ENCODE data around the gene ODAD2. TPM values are rescaled to one million over a fixed set of nuclear protein-coding genes. Genes with fewer than 3 reads are reported as not detected.
A peak's percentile ranks its signal among the peaks of the same experiment; 100 is the strongest.

Gene ODAD2
- total RNA-seq (0.44 TPM), polyA plus RNA-seq (ENCODE audit: insufficient read depth, low read depth, low replicate concordance) (0.28 TPM)
- long read RNA-seq, donor 1 = 0 reads
- long read RNA-seq, donor 2 = 0 reads
- long read RNA-seq, donor 3 = 0 reads
- long read RNA-seq, donor 4 = 0 reads
- long read RNA-seq, donor 5 = 0 reads
- long read RNA-seq, donor 6 = 0 reads
- long read RNA-seq, donor 7 = 0 reads
- long read RNA-seq, donor 8 = 0 reads
- long read RNA-seq, donor 9 = 0 reads
- long read RNA-seq, donor 10 = 0 reads

- intact Hi-C loops (cut with DNase I) = no loop called here
- Histone ChIP-seq H3K4me1 (ENCODE audit: control insufficient read depth in 2 of 3, insufficient read depth in 2 of 3, low read depth in 1 of 3, low read length in 3 of 3) (peaks cover 0 to 2% (median 0%) of the 10 kb centered on the region in 3 donors), H3K27me3 (ENCODE audit: control insufficient read depth, insufficient read depth, low read length) (no peaks in the 10 kb centered on the region), H3K4me3 (ENCODE audit: low read length in 3 of 3) (peak within 1 kb of the TSS; percentile 44 to 63 (median 51)), H3K36me3 (ENCODE audit: control insufficient read depth in 2 of 3, insufficient read depth in 3 of 3, low read length in 3 of 3) (no peaks in the 10 kb centered on the region), H3K9ac (ENCODE audit: low read length in 3 of 3) (peak within 1 kb of the TSS in 1 of 3 donors; percentile 19), H3K9me3 (ENCODE audit: control insufficient read depth in 2 of 3, insufficient read depth in 1 of 3, low read length in 3 of 3) (peaks cover 0 to 2% (median 0%) of the 10 kb centered on the region in 3 donors), H3K27ac (ENCODE audit: low read depth in 2 of 2, low read length in 2 of 2) (no peak within 1 kb of the TSS)
- TF ChIP-seq CTCF (IDR thresholded peaks at IDR 0.05; ENCODE audit: borderline replicate concordance, extremely low read depth, insufficient read depth) = no peak
- FAIRE-seq (no peak), DNase-seq (peak in 1 of 5 donors; percentile 68)
These were observed at the start of gene ODAD2 for GRCh38 chr10:27998954-27999275. ODAD2 (minus strand) TSS chr10:27999079; CDS start chr10:27995142, 3,937 bp downstream.

- Histone ChIP-seq H3K27ac (ENCODE audit: low read depth in 2 of 2, low read length in 2 of 2) (no peak overlapping the region), H3K4me3 (ENCODE audit: low read length in 3 of 3) (no peak overlapping the region), H3K4me1 (ENCODE audit: control insufficient read depth in 2 of 3, insufficient read depth in 2 of 3, low read depth in 1 of 3, low read length in 3 of 3) (no peaks in the 10 kb centered on the region), H3K9ac (ENCODE audit: low read length in 3 of 3) (no peak overlapping the region), H3K9me3 (ENCODE audit: control insufficient read depth in 2 of 3, insufficient read depth in 1 of 3, low read length in 3 of 3) (no peaks in the 10 kb centered on the region), H3K27me3 (ENCODE audit: control insufficient read depth, insufficient read depth, low read length) (no peaks in the 10 kb centered on the region), H3K36me3 (ENCODE audit: control insufficient read depth in 2 of 3, insufficient read depth in 3 of 3, low read length in 3 of 3) (no peaks in the 10 kb centered on the region)
- intact Hi-C loops (cut with DNase I) = no loop called here
- DNase-seq (no peak), FAIRE-seq (no peak)
- no peak for TF ChIP-seq CTCF (IDR thresholded peaks at IDR 0.05; ENCODE audit: borderline replicate concordance, extremely low read depth, insufficient read depth)
These were observed 48.2 kb upstream of the ODAD2 start for GRCh38 chr10:28047061-28047460.

- intact Hi-C loops (cut with DNase I) = no loop called here
- no peak for TF ChIP-seq CTCF (IDR thresholded peaks at IDR 0.05; ENCODE audit: borderline replicate concordance, extremely low read depth, insufficient read depth)
These were observed 47.7 kb upstream of the ODAD2 start for GRCh38 chr10:28046579-28046978.

GRCh38 chr10:28043941-28044340 is 45.1 kb upstream of the ODAD2 start:
- intact Hi-C loops (cut with DNase I) = no loop called here
- H3K4me3 ChIP-seq (ENCODE audit: low read length in 3 of 3) = no peak overlapping the region
- FAIRE-seq = no peak
- no peaks in the 10 kb centered on the region for H3K9me3 ChIP-seq (ENCODE audit: control insufficient read depth in 2 of 3, insufficient read depth in 1 of 3, low read length in 3 of 3)
- TF ChIP-seq CTCF (IDR thresholded peaks at IDR 0.05; ENCODE audit: borderline replicate concordance, extremely low read depth, insufficient read depth) = no peak
- H3K36me3 ChIP-seq (ENCODE audit: control insufficient read depth in 2 of 3, insufficient read depth in 3 of 3, low read length in 3 of 3) = no peaks in the 10 kb centered on the region
- no peaks in the 10 kb centered on the region for H3K27me3 ChIP-seq (ENCODE audit: control insufficient read depth, insufficient read depth, low read length)
- no peak overlapping the region for H3K9ac ChIP-seq (ENCODE audit: low read length in 3 of 3)
- H3K27ac ChIP-seq (ENCODE audit: low read depth in 2 of 2, low read length in 2 of 2) = no peak overlapping the region
- DNase-seq = no peak
- no peaks in the 10 kb centered on the region for H3K4me1 ChIP-seq (ENCODE audit: control insufficient read depth in 2 of 3, insufficient read depth in 2 of 3, low read depth in 1 of 3, low read length in 3 of 3)

More at GRCh38 chr10:28046579-28046978, 47.7 kb upstream of the ODAD2 start:
- Histone ChIP-seq H3K9me3 (ENCODE audit: control insufficient read depth in 2 of 3, insufficient read depth in 1 of 3, low read length in 3 of 3) (no peaks in the 10 kb centered on the region), H3K27ac (ENCODE audit: low read depth in 2 of 2, low read length in 2 of 2) (no peak overlapping the region), H3K27me3 (ENCODE audit: control insufficient read depth, insufficient read depth, low read length) (no peaks in the 10 kb centered on the region), H3K4me3 (ENCODE audit: low read length in 3 of 3) (no peak overlapping the region), H3K36me3 (ENCODE audit: control insufficient read depth in 2 of 3, insufficient read depth in 3 of 3, low read length in 3 of 3) (no peaks in the 10 kb centered on the region), H3K4me1 (ENCODE audit: control insufficient read depth in 2 of 3, insufficient read depth in 2 of 3, low read depth in 1 of 3, low read length in 3 of 3) (no peaks in the 10 kb centered on the region), H3K9ac (ENCODE audit: low read length in 3 of 3) (no peak overlapping the region)
- DNase-seq (no peak), FAIRE-seq (no peak)

Data from kidney (tissue), 22 donors.